ENCODE data around the gene CAGE1.

The CAGE1 gene

GRCh38 chr6:7312616-7313504 is 76.7 kb downstream of the CAGE1 start, which contains the start of gene SSR1:
SSR1 (minus strand) TSS chr6:7313199; CDS start chr6:7313120, 79 bp downstream.
- FAIRE-seq: peak; percentile 73
- DNase-seq (ENCODE audit: low spot score): peak; percentile 99

GRCh38 chr6:7311917-7312615 is 77.5 kb downstream of the CAGE1 start:
- no peak for FAIRE-seq
- no peak for DNase-seq (ENCODE audit: low spot score)

GRCh38 chr6:7311176-7311575 is 78.4 kb downstream of the CAGE1 start:
- FAIRE-seq: no peak
- no peak for DNase-seq (ENCODE audit: low spot score)

- no peak for FAIRE-seq
Observed at GRCh38 chr6:7309050-7309449, 80.5 kb downstream of the CAGE1 start.

GRCh38 chr6:7307533-7307932 is 82.0 kb downstream of the CAGE1 start:
- no peak for FAIRE-seq
- DNase-seq (ENCODE audit: low spot score): no peak

More at GRCh38 chr6:7309050-7309449, 80.5 kb downstream of the CAGE1 start:
- DNase-seq (ENCODE audit: low spot score): no peak

- DNase-seq (ENCODE audit: low spot score) (no peak), FAIRE-seq (no peak)
Observed at GRCh38 chr6:7304821-7305220, 84.7 kb downstream of the CAGE1 start.

- FAIRE-seq: no peak
Observed at GRCh38 chr6:7301702-7302101, 87.8 kb downstream of the CAGE1 start.

GRCh38 chr6:7300926-7301325 is 88.6 kb downstream of the CAGE1 start:
- no peak for DNase-seq (ENCODE audit: low spot score)
- FAIRE-seq: no peak

More at GRCh38 chr6:7301702-7302101, 87.8 kb downstream of the CAGE1 start:
- DNase-seq (ENCODE audit: low spot score): no peak

GRCh38 chr6:7298113-7298512 is 91.4 kb downstream of the CAGE1 start:
- no peak for DNase-seq (ENCODE audit: low spot score)
- FAIRE-seq: no peak

GRCh38 chr6:7296602-7297001 is 92.9 kb downstream of the CAGE1 start:
- FAIRE-seq (no peak), DNase-seq (ENCODE audit: low spot score) (no peak)

- FAIRE-seq: no peak
Observed at GRCh38 chr6:7295916-7296315, 93.6 kb downstream of the CAGE1 start.

GRCh38 chr6:7292596-7293255 is 96.8 kb downstream of the CAGE1 start:
- DNase-seq (ENCODE audit: low spot score): no peak
- FAIRE-seq: no peak

More at GRCh38 chr6:7295916-7296315, 93.6 kb downstream of the CAGE1 start:
- no peak for DNase-seq (ENCODE audit: low spot score)

GRCh38 chr6:7290079-7290478 is 99.5 kb downstream of the CAGE1 start:
- DNase-seq (ENCODE audit: low spot score) (no peak), FAIRE-seq (no peak)

- FAIRE-seq (no peak), DNase-seq (ENCODE audit: low spot score) (no peak)
Observed at GRCh38 chr6:7285416-7285815, 104.1 kb downstream of the CAGE1 start.

GRCh38 chr6:7283676-7284075 is 105.9 kb downstream of the CAGE1 start:
- DNase-seq (ENCODE audit: low spot score) (no peak), FAIRE-seq (no peak)

GRCh38 chr6:7282097-7282906 is 107.2 kb downstream of the CAGE1 start:
- DNase-seq (ENCODE audit: low spot score): no peak
- FAIRE-seq: no peak
